IMR-90 (cell line): ENCODE results near the gene POLR2C. TPM values are rescaled to one million over a fixed set of nuclear protein-coding genes. Genes with fewer than 3 reads are reported as not detected.

Experiments used
- ATAC-seq: fragments of 200-7000 bp; cut with Tn5 transposase; 2 replicates; pipeline ENCODE4 v1.9.1; 2020; ENCODE audit warnings: low read depth, mild to moderate bottlenecking, moderate library complexity
- BruUV-seq: library from RNA; stranded (reverse); fragments of 400-500 nt; replicated peaks from 2 replicates; lab custom pipeline; 2021; lab: Mats Ljungman, UMichigan
- CTCF ChIA-PET: fragments of 300-600 bp; formaldehyde crosslinking; extraction: SDS; loops from one replicate; lab custom pipeline; 2021; ENCODE audit warnings: antibody characterized with exemption; lab: Yijun Ruan, JAX
- POLR2A ChIA-PET: fragments of 300-600 bp; sonication (Branson Sonifier 250); formaldehyde crosslinking; loops from one replicate; lab custom pipeline; 2022; ENCODE audit warnings: antibody characterized with exemption; ENCODE audit not compliant: unreplicated experiment; lab: Charles Lee
- DNase-seq: peaks from one replicate; pipeline ENCODE4 v3.0.0; 2013
- H2AFZ ChIP-seq: replicated peaks from 2 replicates; pipeline ENCODE3; 2013; ENCODE audit warnings: low read length, mild to moderate bottlenecking; ENCODE audit not compliant: poor library complexity
- H2AK5ac ChIP-seq: 2 replicates; pipeline ENCODE4 v1.6.1; 2013; ENCODE audit warnings: low read depth, low read length, inconsistent platforms
- H2AK9ac ChIP-seq: replicated peaks from 2 replicates; pipeline ENCODE3; 2013; ENCODE audit warnings: mild to moderate bottlenecking, low read depth, low read length, moderate library complexity; ENCODE audit not compliant: poor library complexity
- H2BK120ac ChIP-seq: 2 replicates; pipeline ENCODE4 v1.6.1; 2013; ENCODE audit warnings: low read depth, low read length, inconsistent platforms
- H2BK15ac ChIP-seq: 3 replicates; pipeline ENCODE4 v1.6.1; 2013; ENCODE audit warnings: low read depth, low read length, inconsistent platforms
- H2BK20ac ChIP-seq: 2 replicates; pipeline ENCODE4 v1.6.1; 2013; ENCODE audit warnings: low read depth, mild to moderate bottlenecking, inconsistent platforms, low read length, moderate library complexity
- H2BK5ac ChIP-seq: 2 replicates; pipeline ENCODE4 v1.6.1; 2013; ENCODE audit warnings: mild to moderate bottlenecking, low read depth, low read length, inconsistent platforms; ENCODE audit not compliant: poor library complexity, severe bottlenecking
- H3K14ac ChIP-seq: replicated peaks from 2 replicates; pipeline ENCODE4 v1.6.1; 2013; ENCODE audit warnings: low read depth, low read length, inconsistent platforms
- H3K18ac ChIP-seq: 2 replicates; pipeline ENCODE4 v1.6.1; 2013; ENCODE audit warnings: low read depth, low read length, control low read depth
- H3K23ac ChIP-seq: 2 replicates; pipeline ENCODE4 v1.6.1; 2013; ENCODE audit warnings: low read depth, low read length, inconsistent platforms
- H3K27ac ChIP-seq: 2 replicates; pipeline ENCODE4 v1.5.1; 2013; ENCODE audit warnings: mild to moderate bottlenecking, control low read depth, low read length; ENCODE audit not compliant: insufficient read depth
- H3K27me3 ChIP-seq: 2 replicates; pipeline ENCODE4 v1.6.1; 2013; ENCODE audit warnings: low read length; ENCODE audit not compliant: control insufficient read depth, insufficient read depth
- H3K36me3 ChIP-seq: 2 replicates; pipeline ENCODE4 v1.6.1; 2013; ENCODE audit warnings: low read length, mixed read lengths; ENCODE audit not compliant: control insufficient read depth, insufficient read depth
- H3K4ac ChIP-seq: 2 replicates; pipeline ENCODE4 v1.6.1; 2013; ENCODE audit warnings: low read depth, low read length, inconsistent platforms
- H3K4me1 ChIP-seq: 2 replicates; pipeline ENCODE4 v1.6.1; 2013; ENCODE audit warnings: low read length, mixed read lengths; ENCODE audit not compliant: control insufficient read depth, insufficient read depth
- H3K4me2 ChIP-seq: 2 replicates; pipeline ENCODE4 v1.6.1; 2013; ENCODE audit warnings: low read depth, mild to moderate bottlenecking, control low read depth, low read length, moderate library complexity
- H3K4me3 ChIP-seq: 2 replicates; pipeline ENCODE4 v1.5.1; 2013; ENCODE audit warnings: low read depth, mild to moderate bottlenecking, control low read depth, low read length, moderate library complexity; ENCODE audit not compliant: insufficient read depth
- H3K56ac ChIP-seq: 2 replicates; pipeline ENCODE4 v1.6.1; 2013; ENCODE audit warnings: low read length, inconsistent platforms; ENCODE audit not compliant: insufficient read depth; ENCODE audit errors: extremely low read depth
- H3K79me1 ChIP-seq, 2 experiments: 2 replicates each; pipeline ENCODE4 v1.6.1; 2013; ENCODE audit warnings: low read length in 2 of 2, inconsistent platforms in 1 of 2, low read depth in 1 of 2
- H3K9ac ChIP-seq: 2 replicates; pipeline ENCODE4 v1.6.1; 2013; ENCODE audit warnings: low read depth, low read length, control low read depth
- H3K9me1 ChIP-seq: 2 replicates; pipeline ENCODE4 v1.6.1; 2013; ENCODE audit warnings: low read length, inconsistent platforms; ENCODE audit not compliant: insufficient read depth
- H3K9me3 ChIP-seq: 2 replicates; pipeline ENCODE4 v1.6.1; 2013; ENCODE audit warnings: low read length; ENCODE audit not compliant: control insufficient read depth, insufficient read depth
- H4K20me1 ChIP-seq: 2 replicates; pipeline ENCODE4 v1.6.1; 2013; ENCODE audit warnings: low read length, inconsistent platforms; ENCODE audit not compliant: insufficient read depth
- H4K5ac ChIP-seq: 2 replicates; pipeline ENCODE4 v1.6.1; 2013; ENCODE audit warnings: mild to moderate bottlenecking, low read depth, low read length, control low read depth
- H4K8ac ChIP-seq, 2 experiments: 2 replicates each; pipeline ENCODE4 v1.6.1; 2013; ENCODE audit warnings: low read depth in 2 of 2, low read length in 2 of 2, control low read depth in 1 of 2, inconsistent platforms in 1 of 2
- H4K91ac ChIP-seq: 2 replicates; pipeline ENCODE4 v1.6.1; 2013; ENCODE audit warnings: low read depth, low read length, inconsistent platforms; ENCODE audit not compliant: insufficient read depth
- BHLHE40 ChIP-seq: fragments of 150-350 bp; IDR thresholded peaks from 2 replicates; pipeline ENCODE4 v1.6.1; 2016; ENCODE audit warnings: mild to moderate bottlenecking, low read depth, low read length
- RCOR1 ChIP-seq: IDR thresholded peaks from 2 replicates; pipeline ENCODE4 v1.6.1; 2012; ENCODE audit warnings: mild to moderate bottlenecking, low read length, improper control_type of control experiment; ENCODE audit not compliant: insufficient replicate concordance
- WGBS, 2 experiments: methylation state at CpG; one replicate each; pipeline versions ENCODE4 v1.1.5 to v1.1.7; 2013; ENCODE audit warnings: missing lambda C conversion rate in 2 of 2; ENCODE audit not compliant: insufficient read length in 1 of 2; ENCODE audit errors: extremely low coverage in 2 of 2; 5-methylcytosine and 5-hydroxymethylcytosine counted together
- dilution Hi-C: fragments of 300-500 bp; cut with HindIII; formaldehyde crosslinking; loops from one replicate; pipeline ENCODE4 v1.14.3; 2018; ENCODE audit warnings: low sequenced_read_pairs; ENCODE audit not compliant: unreplicated experiment
- in situ Hi-C: fragments of 300-500 bp; cut with MboI; formaldehyde crosslinking; loops from 3 replicates; pipeline ENCODE4 v1.14.3; 2019; ENCODE audit warnings: low sequenced_read_pairs, inconsistent platforms, mixed read lengths
- intact Hi-C: fragments of 100-400 bp; cut with micrococcal nuclease; formaldehyde crosslinking; loops from 2 replicates; pipeline ENCODE4 v1.10.0; 2022
- polyA plus RNA-seq, 3 experiments: library from polyadenylated mRNA; depleted of rRNA; stranded (reverse); fragments of >200 nt; gene quantifications; 2 replicates each; pipeline ENCODE4 v1.2.3, GENCODE V29; 2012; ENCODE audit warnings: low replicate concordance in 1 of 3
- total RNA-seq: library from RNA; depleted of rRNA; stranded (reverse); fragments of >200 nt; gene quantifications from 2 replicates; pipeline ENCODE4 v1.2.3, GENCODE V29; 2012
- TF ChIP-seq, protein P1 (sequence below): conservative IDR thresholded peaks from 2 replicates; pipeline ENCODE4 v1.5.1; 2012; ENCODE audit warnings: mild to moderate bottlenecking, low read depth, low read length, improper control_type of control experiment

POLR2C gene
- total and polyA plus RNA-seq, 2 of the 4 experiments (the other 2 are of a cell fraction): 137 to 340 TPM

DNA sequence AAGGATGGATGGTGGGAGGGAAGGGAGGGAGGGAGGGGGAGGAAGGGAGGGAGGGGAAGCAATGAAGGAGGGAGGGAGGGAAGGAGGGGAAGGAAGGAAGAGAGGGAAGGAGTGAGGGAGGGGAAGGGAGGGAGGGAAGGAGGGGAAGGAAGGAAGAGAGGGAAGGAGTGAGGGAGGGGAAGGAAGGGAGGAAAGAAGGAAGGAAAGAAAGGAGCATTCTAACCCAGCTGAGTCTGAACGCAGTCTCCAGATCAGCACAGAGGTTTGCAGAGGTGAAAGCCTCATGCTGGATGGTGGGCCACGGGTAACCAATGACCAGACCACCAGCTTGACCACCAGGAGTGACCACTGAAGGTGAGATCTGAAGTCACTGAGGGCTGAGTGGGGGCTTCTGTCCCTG is 39.3 kb upstream of the POLR2C start:
- H4K8ac ChIP-seq: peak overlapping the region in 1 of 2 experiments; percentile 55; a peak in 2 of 4 replicates
- no peak overlapping the region for H4K91ac ChIP-seq
- H3K9me3 ChIP-seq: no peaks in the 10 kb centered on the region
- in situ Hi-C loops (no loop called here), intact Hi-C loops (no loop called here), dilution Hi-C loops (no loop called here)
- no peak overlapping the region for H3K9ac ChIP-seq
- no peak overlapping the region for H2BK15ac ChIP-seq
- H3K27me3 ChIP-seq: no peaks in the 10 kb centered on the region
- no peak overlapping the region for H4K5ac ChIP-seq
- peak overlapping the region; percentile 15 for H2AFZ ChIP-seq
- no peak overlapping the region for H3K14ac ChIP-seq
- H3K23ac ChIP-seq: no peak overlapping the region
- no peaks in the 10 kb centered on the region for H4K20me1 ChIP-seq
- WGBS, 2 experiments: 83% methylated on average over 1 of the region's 2 CpGs; no CpG with 5 or more reads in 1 of the 2 experiments
- H3K79me1 ChIP-seq: no peaks in the 10 kb centered on the region
- H3K56ac ChIP-seq: no peak overlapping the region
- H3K36me3 ChIP-seq: peaks cover 5% of the 10 kb centered on the region
- DNase-seq (no peak), ATAC-seq (no peak)
- H3K4ac ChIP-seq: no peak overlapping the region
- H2AK5ac ChIP-seq: 0 out of 2 replicates have a peak overlapping the region, but pooled peaks have one; percentile 56
- no TSS peak for BruUV-seq
- ChIA-PET CTCF (interaction anchor here (0.5 to 4.5 kb wide), 3 partner anchors 10 to 254 kb away, joined by 3 to 30 read pairs (median 4); no protein-coding TSS in a partner anchor), POLR2A (no interaction called here)
- no peak overlapping the region for H2BK20ac ChIP-seq
- peaks cover 2% of the 10 kb centered on the region for H3K4me1 ChIP-seq
- H2BK120ac ChIP-seq: no peak overlapping the region
- no peaks in the 10 kb centered on the region for H3K9me1 ChIP-seq
- H3K4me2 ChIP-seq: no peak overlapping the region
- H2BK5ac ChIP-seq: no peak overlapping the region
- no peak overlapping the region for H3K27ac ChIP-seq
- H2AK9ac ChIP-seq: no peak overlapping the region
- H3K18ac ChIP-seq: no peak overlapping the region
- no peak overlapping the region for H3K4me3 ChIP-seq
- TF ChIP-seq RCOR1 (no peak), BHLHE40 (no peak)
- TF ChIP-seq, protein P1, sequence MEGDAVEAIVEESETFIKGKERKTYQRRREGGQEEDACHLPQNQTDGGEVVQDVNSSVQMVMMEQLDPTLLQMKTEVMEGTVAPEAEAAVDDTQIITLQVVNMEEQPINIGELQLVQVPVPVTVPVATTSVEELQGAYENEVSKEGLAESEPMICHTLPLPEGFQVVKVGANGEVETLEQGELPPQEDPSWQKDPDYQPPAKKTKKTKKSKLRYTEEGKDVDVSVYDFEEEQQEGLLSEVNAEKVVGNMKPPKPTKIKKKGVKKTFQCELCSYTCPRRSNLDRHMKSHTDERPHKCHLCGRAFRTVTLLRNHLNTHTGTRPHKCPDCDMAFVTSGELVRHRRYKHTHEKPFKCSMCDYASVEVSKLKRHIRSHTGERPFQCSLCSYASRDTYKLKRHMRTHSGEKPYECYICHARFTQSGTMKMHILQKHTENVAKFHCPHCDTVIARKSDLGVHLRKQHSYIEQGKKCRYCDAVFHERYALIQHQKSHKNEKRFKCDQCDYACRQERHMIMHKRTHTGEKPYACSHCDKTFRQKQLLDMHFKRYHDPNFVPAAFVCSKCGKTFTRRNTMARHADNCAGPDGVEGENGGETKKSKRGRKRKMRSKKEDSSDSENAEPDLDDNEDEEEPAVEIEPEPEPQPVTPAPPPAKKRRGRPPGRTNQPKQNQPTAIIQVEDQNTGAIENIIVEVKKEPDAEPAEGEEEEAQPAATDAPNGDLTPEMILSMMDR: no peak
